Measurements from ENCODE around the gene SF3A1. TPM values are rescaled to one million over a fixed set of nuclear protein-coding genes. Genes with fewer than 3 reads are reported as not detected.

The SF3A1 gene
- total RNA-seq, 1 experiment from 2014 or later = 272 TPM

DNA sequence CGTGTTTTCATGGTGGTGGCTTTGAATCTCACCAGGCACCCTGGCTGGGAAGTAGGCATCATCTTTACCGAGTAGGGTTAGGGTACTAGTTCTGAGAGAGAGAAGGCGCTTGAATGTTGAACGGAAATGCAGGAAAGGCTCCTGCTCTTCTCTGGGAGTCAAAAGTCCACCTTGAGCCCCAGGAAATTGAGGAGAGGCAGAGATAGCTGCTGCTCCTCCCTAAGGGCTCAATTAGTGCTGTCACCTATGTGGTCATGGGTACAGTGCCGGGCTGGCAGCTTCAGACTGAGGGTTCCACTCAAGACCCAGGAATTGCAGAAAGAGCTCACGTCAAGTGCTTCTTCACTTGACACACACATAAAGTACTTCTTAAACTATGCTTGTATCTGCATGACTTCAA, 1.8 kb upstream of the SF3A1 start:
- ChIA-PET POLR2A (no interaction called here), CTCF (interaction anchor here (0.7 to 3.6 kb wide), 5 partner anchors 16 to 102 kb away, joined by 3 to 25 read pairs (median 6); partner anchors contain the start of genes CASTOR1, MTFP1 and RNF215)
- Mint-ChIP-seq H3K27ac (0 out of 2 replicates have a peak overlapping the region, but pooled peaks have one; percentile 94), H3K4me1 (peaks cover 37% of the 10 kb centered on the region), H3K4me3 (peak overlapping the region; percentile 95; the same call in 1 of the 2 replicates), H3K36me3 (peaks cover 9% of the 10 kb centered on the region), H3K27me3 (ENCODE audit: low read depth) (no peaks in the 10 kb centered on the region), H3K9me3 (no peaks in the 10 kb centered on the region)
- DNase-seq (ENCODE audit: low spot score) (no peak), ATAC-seq (no peak)
- TF ChIP-seq, protein P1, sequence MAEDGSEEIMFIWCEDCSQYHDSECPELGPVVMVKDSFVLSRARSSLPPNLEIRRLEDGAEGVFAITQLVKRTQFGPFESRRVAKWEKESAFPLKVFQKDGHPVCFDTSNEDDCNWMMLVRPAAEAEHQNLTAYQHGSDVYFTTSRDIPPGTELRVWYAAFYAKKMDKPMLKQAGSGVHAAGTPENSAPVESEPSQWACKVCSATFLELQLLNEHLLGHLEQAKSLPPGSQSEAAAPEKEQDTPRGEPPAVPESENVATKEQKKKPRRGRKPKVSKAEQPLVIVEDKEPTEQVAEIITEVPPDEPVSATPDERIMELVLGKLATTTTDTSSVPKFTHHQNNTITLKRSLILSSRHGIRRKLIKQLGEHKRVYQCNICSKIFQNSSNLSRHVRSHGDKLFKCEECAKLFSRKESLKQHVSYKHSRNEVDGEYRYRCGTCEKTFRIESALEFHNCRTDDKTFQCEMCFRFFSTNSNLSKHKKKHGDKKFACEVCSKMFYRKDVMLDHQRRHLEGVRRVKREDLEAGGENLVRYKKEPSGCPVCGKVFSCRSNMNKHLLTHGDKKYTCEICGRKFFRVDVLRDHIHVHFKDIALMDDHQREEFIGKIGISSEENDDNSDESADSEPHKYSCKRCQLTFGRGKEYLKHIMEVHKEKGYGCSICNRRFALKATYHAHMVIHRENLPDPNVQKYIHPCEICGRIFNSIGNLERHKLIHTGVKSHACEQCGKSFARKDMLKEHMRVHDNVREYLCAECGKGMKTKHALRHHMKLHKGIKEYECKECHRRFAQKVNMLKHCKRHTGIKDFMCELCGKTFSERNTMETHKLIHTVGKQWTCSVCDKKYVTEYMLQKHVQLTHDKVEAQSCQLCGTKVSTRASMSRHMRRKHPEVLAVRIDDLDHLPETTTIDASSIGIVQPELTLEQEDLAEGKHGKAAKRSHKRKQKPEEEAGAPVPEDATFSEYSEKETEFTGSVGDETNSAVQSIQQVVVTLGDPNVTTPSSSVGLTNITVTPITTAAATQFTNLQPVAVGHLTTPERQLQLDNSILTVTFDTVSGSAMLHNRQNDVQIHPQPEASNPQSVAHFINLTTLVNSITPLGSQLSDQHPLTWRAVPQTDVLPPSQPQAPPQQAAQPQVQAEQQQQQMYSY (CRISPR knock-in tag; IDR thresholded peaks at IDR 0.05) = no peak
- TF ChIP-seq ZNF416 (CRISPR knock-in tag; IDR thresholded peaks at IDR 0.05) (no peak), MYBL2 (CRISPR knock-in tag; IDR thresholded peaks at IDR 0.05) (no peak), GTF2I (CRISPR knock-in tag; conservative IDR thresholded peaks at IDR 0.05) (no peak), RELA (CRISPR knock-in tag; IDR thresholded peaks at IDR 0.05; ENCODE audit: borderline replicate concordance) (no peak), ZNF263 (CRISPR knock-in tag; IDR thresholded peaks at IDR 0.05; ENCODE audit: low read depth) (no peak)
- TF ChIP-seq, protein P2, sequence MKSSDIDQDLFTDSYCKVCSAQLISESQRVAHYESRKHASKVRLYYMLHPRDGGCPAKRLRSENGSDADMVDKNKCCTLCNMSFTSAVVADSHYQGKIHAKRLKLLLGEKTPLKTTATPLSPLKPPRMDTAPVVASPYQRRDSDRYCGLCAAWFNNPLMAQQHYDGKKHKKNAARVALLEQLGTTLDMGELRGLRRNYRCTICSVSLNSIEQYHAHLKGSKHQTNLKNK (CRISPR knock-in tag; IDR thresholded peaks at IDR 0.05) = no peak
- TF ChIP-seq, protein P3, sequence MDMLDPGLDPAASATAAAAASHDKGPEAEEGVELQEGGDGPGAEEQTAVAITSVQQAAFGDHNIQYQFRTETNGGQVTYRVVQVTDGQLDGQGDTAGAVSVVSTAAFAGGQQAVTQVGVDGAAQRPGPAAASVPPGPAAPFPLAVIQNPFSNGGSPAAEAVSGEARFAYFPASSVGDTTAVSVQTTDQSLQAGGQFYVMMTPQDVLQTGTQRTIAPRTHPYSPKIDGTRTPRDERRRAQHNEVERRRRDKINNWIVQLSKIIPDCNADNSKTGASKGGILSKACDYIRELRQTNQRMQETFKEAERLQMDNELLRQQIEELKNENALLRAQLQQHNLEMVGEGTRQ (CRISPR knock-in tag; IDR thresholded peaks at IDR 0.05) = no peak

GRCh38 chr22:30357650-30358215, 1.0 kb upstream of the SF3A1 start:
- Mint-ChIP-seq H3K27ac (peak overlapping the region; percentile 94; the same call in 1 of the 2 replicates), H3K9me3 (no peaks in the 10 kb centered on the region), H3K4me1 (peaks cover 30% of the 10 kb centered on the region), H3K4me3 (peak overlapping the region; percentile 95), H3K27me3 (ENCODE audit: low read depth) (no peaks in the 10 kb centered on the region), H3K36me3 (peaks cover 13% of the 10 kb centered on the region)
- CTCF ChIA-PET = interaction anchor here (0.7 to 3.6 kb wide), 8 partner anchors 17 to 73 kb away, joined by 3 to 25 read pairs (median 5); partner anchors contain the start of genes CASTOR1, MTFP1, RNF215 and SEC14L2
- DNase-seq (ENCODE audit: low spot score) (no peak), ATAC-seq (no peak)
- POLR2A ChIA-PET = interaction anchor here (1.4 to 1.7 kb wide), 3 partner anchors 39 to 69 kb away, joined by 6 to 19 read pairs (median 11); partner anchors contain the start of genes CASTOR1 and SEC14L2
- TF ChIP-seq NFYB (CRISPR knock-in tag; conservative IDR thresholded peaks at IDR 0.05; ENCODE audit: low read depth) (no peak), ZNF416 (CRISPR knock-in tag; IDR thresholded peaks at IDR 0.05) (no peak), ELF4 (CRISPR knock-in tag; IDR thresholded peaks at IDR 0.05; ENCODE audit: low read depth) (no peak), RELA (CRISPR knock-in tag; IDR thresholded peaks at IDR 0.05; ENCODE audit: borderline replicate concordance) (no peak), IRF1 (CRISPR knock-in tag; IDR thresholded peaks at IDR 0.05) (no peak), ZNF219 (CRISPR knock-in tag; IDR thresholded peaks at IDR 0.05; ENCODE audit: borderline replicate concordance) (no peak), TCF7 (CRISPR knock-in tag; IDR thresholded peaks at IDR 0.05; ENCODE audit: low read depth) (no peak), GRHL2 (CRISPR knock-in tag; IDR thresholded peaks at IDR 0.05; ENCODE audit: insufficient replicate concordance, severe bottlenecking) (no peak), ZNF317 (CRISPR knock-in tag; IDR thresholded peaks at IDR 0.05; ENCODE audit: borderline replicate concordance, low read depth) (no peak), ZNF423 (CRISPR knock-in tag; IDR thresholded peaks at IDR 0.05) (no peak), HMGA2 (CRISPR knock-in tag; IDR thresholded peaks at IDR 0.05) (no peak), ZNF396 (CRISPR knock-in tag; IDR thresholded peaks at IDR 0.05; ENCODE audit: borderline replicate concordance) (no peak), CTCF (IDR thresholded peaks at IDR 0.05) (no peak), TP53 (CRISPR knock-in tag; IDR thresholded peaks at IDR 0.05) (no peak)
- TF ChIP-seq, protein P4, sequence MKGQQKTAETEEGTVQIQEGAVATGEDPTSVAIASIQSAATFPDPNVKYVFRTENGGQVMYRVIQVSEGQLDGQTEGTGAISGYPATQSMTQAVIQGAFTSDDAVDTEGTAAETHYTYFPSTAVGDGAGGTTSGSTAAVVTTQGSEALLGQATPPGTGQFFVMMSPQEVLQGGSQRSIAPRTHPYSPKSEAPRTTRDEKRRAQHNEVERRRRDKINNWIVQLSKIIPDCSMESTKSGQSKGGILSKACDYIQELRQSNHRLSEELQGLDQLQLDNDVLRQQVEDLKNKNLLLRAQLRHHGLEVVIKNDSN (CRISPR knock-in tag; IDR thresholded peaks at IDR 0.05) = no peak
- TF ChIP-seq, protein P5, sequence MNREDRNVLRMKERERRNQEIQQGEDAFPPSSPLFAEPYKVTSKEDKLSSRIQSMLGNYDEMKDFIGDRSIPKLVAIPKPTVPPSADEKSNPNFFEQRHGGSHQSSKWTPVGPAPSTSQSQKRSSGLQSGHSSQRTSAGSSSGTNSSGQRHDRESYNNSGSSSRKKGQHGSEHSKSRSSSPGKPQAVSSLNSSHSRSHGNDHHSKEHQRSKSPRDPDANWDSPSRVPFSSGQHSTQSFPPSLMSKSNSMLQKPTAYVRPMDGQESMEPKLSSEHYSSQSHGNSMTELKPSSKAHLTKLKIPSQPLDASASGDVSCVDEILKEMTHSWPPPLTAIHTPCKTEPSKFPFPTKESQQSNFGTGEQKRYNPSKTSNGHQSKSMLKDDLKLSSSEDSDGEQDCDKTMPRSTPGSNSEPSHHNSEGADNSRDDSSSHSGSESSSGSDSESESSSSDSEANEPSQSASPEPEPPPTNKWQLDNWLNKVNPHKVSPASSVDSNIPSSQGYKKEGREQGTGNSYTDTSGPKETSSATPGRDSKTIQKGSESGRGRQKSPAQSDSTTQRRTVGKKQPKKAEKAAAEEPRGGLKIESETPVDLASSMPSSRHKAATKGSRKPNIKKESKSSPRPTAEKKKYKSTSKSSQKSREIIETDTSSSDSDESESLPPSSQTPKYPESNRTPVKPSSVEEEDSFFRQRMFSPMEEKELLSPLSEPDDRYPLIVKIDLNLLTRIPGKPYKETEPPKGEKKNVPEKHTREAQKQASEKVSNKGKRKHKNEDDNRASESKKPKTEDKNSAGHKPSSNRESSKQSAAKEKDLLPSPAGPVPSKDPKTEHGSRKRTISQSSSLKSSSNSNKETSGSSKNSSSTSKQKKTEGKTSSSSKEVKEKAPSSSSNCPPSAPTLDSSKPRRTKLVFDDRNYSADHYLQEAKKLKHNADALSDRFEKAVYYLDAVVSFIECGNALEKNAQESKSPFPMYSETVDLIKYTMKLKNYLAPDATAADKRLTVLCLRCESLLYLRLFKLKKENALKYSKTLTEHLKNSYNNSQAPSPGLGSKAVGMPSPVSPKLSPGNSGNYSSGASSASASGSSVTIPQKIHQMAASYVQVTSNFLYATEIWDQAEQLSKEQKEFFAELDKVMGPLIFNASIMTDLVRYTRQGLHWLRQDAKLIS (CRISPR knock-in tag; IDR thresholded peaks at IDR 0.05; ENCODE audit: borderline replicate concordance) = no peak
